Activated naive CD8-positive, alpha-beta T cell (primary cell): ENCODE results near the gene OR8B3.
"Not testable (repeated sequence)": the region's sequence is repeated elsewhere in the genome, so short reads cannot be mapped to it uniquely, and the experiment has no call there.

Experiments
- H3K27ac Mint-ChIP-seq: one replicate; pipeline ENCODE4 v1.8.0; 2021; ENCODE audit warnings: mixed read lengths
- H3K27me3 Mint-ChIP-seq: one replicate; pipeline ENCODE4 v1.8.0; 2021; ENCODE audit warnings: mixed read lengths
- H3K36me3 Mint-ChIP-seq: one replicate; pipeline ENCODE4 v1.8.0; 2021; ENCODE audit warnings: mixed read lengths
- H3K4me1 Mint-ChIP-seq: one replicate; pipeline ENCODE4 v1.8.0; 2021; ENCODE audit warnings: low read depth, mixed read lengths
- H3K4me3 Mint-ChIP-seq: one replicate; pipeline ENCODE4 v1.8.0; 2021; ENCODE audit warnings: mild to moderate bottlenecking, mixed read lengths
- H3K9me3 Mint-ChIP-seq: one replicate; pipeline ENCODE4 v1.8.0; 2021; ENCODE audit warnings: low read depth, mixed read lengths

OR8B3 gene

GRCh38 chr11:124398924-124399323 is at the start of gene OR8B3:
Gene OR8B3 (minus strand): TSS chr11:124399024. CDS start chr11:124397351, 1,673 bp downstream.
- H3K4me3 Mint-ChIP-seq: no peak within 1 kb of the TSS
- peaks cover 2% of the 10 kb centered on the region for H3K27me3 Mint-ChIP-seq
- no peaks in the 10 kb centered on the region for H3K9me3 Mint-ChIP-seq
- no peaks in the 10 kb centered on the region for H3K36me3 Mint-ChIP-seq
- no peak within 1 kb of the TSS for H3K27ac Mint-ChIP-seq
- H3K4me1 Mint-ChIP-seq: no peaks in the 10 kb centered on the region

GRCh38 chr11:124446916-124447315 is 48.1 kb upstream of the OR8B3 start:
- H3K36me3 Mint-ChIP-seq: no peaks in the 10 kb centered on the region
- no peak overlapping the region for H3K4me3 Mint-ChIP-seq
- peaks cover 4% of the 10 kb centered on the region for H3K9me3 Mint-ChIP-seq
- H3K27me3 Mint-ChIP-seq: peaks cover 13% of the 10 kb centered on the region
- H3K4me1 Mint-ChIP-seq: no peaks in the 10 kb centered on the region
- no peak overlapping the region for H3K27ac Mint-ChIP-seq

- H3K27me3 Mint-ChIP-seq: peaks cover 11% of the 10 kb centered on the region
- H3K4me1 Mint-ChIP-seq: no peaks in the 10 kb centered on the region
- H3K36me3 Mint-ChIP-seq: no peaks in the 10 kb centered on the region
- peaks cover 4% of the 10 kb centered on the region for H3K9me3 Mint-ChIP-seq
- H3K4me3 Mint-ChIP-seq: no peak within 1 kb of the TSS
- no peak within 1 kb of the TSS for H3K27ac Mint-ChIP-seq
These were observed 46.9 kb upstream of the OR8B3 start, which contains the start of gene OR8B8 for GRCh38 chr11:124445646-124446150. Gene OR8B8 (minus strand): TSS chr11:124445696. CDS start chr11:124441085, 4,611 bp downstream.

GRCh38 chr11:124442847-124443246 is 44.0 kb upstream of the OR8B3 start:
- Mint-ChIP-seq H3K4me1 (no peaks in the 10 kb centered on the region), H3K27ac (no peak overlapping the region), H3K4me3 (no peak overlapping the region), H3K9me3 (peaks cover 4% of the 10 kb centered on the region), H3K36me3 (no peaks in the 10 kb centered on the region), H3K27me3 (peaks cover 15% of the 10 kb centered on the region)

- H3K36me3 Mint-ChIP-seq: no peaks in the 10 kb centered on the region
- H3K9me3 Mint-ChIP-seq: peaks cover 4% of the 10 kb centered on the region
- H3K4me3 Mint-ChIP-seq: no peak overlapping the region
- no peak overlapping the region for H3K27ac Mint-ChIP-seq
- H3K27me3 Mint-ChIP-seq: peaks cover 15% of the 10 kb centered on the region
- no peaks in the 10 kb centered on the region for H3K4me1 Mint-ChIP-seq
These were observed 43.6 kb upstream of the OR8B3 start for GRCh38 chr11:124442442-124442841.

- Mint-ChIP-seq H3K4me3 (no peak overlapping the region), H3K4me1 (no peaks in the 10 kb centered on the region), H3K9me3 (no peaks in the 10 kb centered on the region), H3K36me3 (no peaks in the 10 kb centered on the region), H3K27ac (no peak overlapping the region), H3K27me3 (peaks cover 11% of the 10 kb centered on the region)
These were observed 42.7 kb upstream of the OR8B3 start for GRCh38 chr11:124441519-124441918.

GRCh38 chr11:124441081-124441480 is 42.3 kb upstream of the OR8B3 start:
- peaks cover 11% of the 10 kb centered on the region for H3K27me3 Mint-ChIP-seq
- H3K4me1 Mint-ChIP-seq: no peaks in the 10 kb centered on the region
- no peak overlapping the region for H3K27ac Mint-ChIP-seq
- no peaks in the 10 kb centered on the region for H3K9me3 Mint-ChIP-seq
- H3K4me3 Mint-ChIP-seq: no peak overlapping the region
- no peaks in the 10 kb centered on the region for H3K36me3 Mint-ChIP-seq

GRCh38 chr11:124440608-124441007 is 41.8 kb upstream of the OR8B3 start:
- Mint-ChIP-seq H3K4me3 (no peak overlapping the region), H3K4me1 (no peaks in the 10 kb centered on the region), H3K36me3 (no peaks in the 10 kb centered on the region), H3K27ac (no peak overlapping the region), H3K9me3 (no peaks in the 10 kb centered on the region), H3K27me3 (peaks cover 11% of the 10 kb centered on the region)

- peaks cover 2% of the 10 kb centered on the region for H3K9me3 Mint-ChIP-seq
- H3K4me1 Mint-ChIP-seq: no peaks in the 10 kb centered on the region
- no peaks in the 10 kb centered on the region for H3K36me3 Mint-ChIP-seq
- peaks cover 3% of the 10 kb centered on the region for H3K27me3 Mint-ChIP-seq
- H3K4me3 Mint-ChIP-seq: no peak overlapping the region
- no peak overlapping the region for H3K27ac Mint-ChIP-seq
These were observed 35.9 kb upstream of the OR8B3 start for GRCh38 chr11:124434699-124435098.

GRCh38 chr11:124429599-124429998 is 30.8 kb upstream of the OR8B3 start:
- H3K4me3 Mint-ChIP-seq: no peak overlapping the region
- no peaks in the 10 kb centered on the region for H3K4me1 Mint-ChIP-seq
- peaks cover 5% of the 10 kb centered on the region for H3K9me3 Mint-ChIP-seq
- H3K27me3 Mint-ChIP-seq: no peaks in the 10 kb centered on the region
- H3K36me3 Mint-ChIP-seq: no peaks in the 10 kb centered on the region
- H3K27ac Mint-ChIP-seq: no peak overlapping the region

GRCh38 chr11:124424384-124424921 is 25.6 kb upstream of the OR8B3 start, which contains the start of gene OR8B4:
Gene OR8B4 (minus strand): TSS chr11:124424871. CDS start chr11:124424871, 0 bp downstream.
- H3K9me3 Mint-ChIP-seq: peaks cover under 1% of the 10 kb centered on the region
- H3K36me3 Mint-ChIP-seq: no peaks in the 10 kb centered on the region
- no peak within 1 kb of the TSS for H3K27ac Mint-ChIP-seq
- H3K27me3 Mint-ChIP-seq: peaks cover 5% of the 10 kb centered on the region
- no peak within 1 kb of the TSS for H3K4me3 Mint-ChIP-seq
- H3K4me1 Mint-ChIP-seq: no peaks in the 10 kb centered on the region

- Mint-ChIP-seq H3K4me3 (no peak overlapping the region), H3K27me3 (peaks cover 5% of the 10 kb centered on the region), H3K9me3 (no peaks in the 10 kb centered on the region), H3K4me1 (no peaks in the 10 kb centered on the region), H3K36me3 (no peaks in the 10 kb centered on the region), H3K27ac (no peak overlapping the region)
These were observed 22.2 kb upstream of the OR8B3 start for GRCh38 chr11:124421043-124421442.

- no peak overlapping the region for H3K27ac Mint-ChIP-seq
- peaks cover 1% of the 10 kb centered on the region for H3K27me3 Mint-ChIP-seq
- no peak overlapping the region for H3K4me3 Mint-ChIP-seq
- no peaks in the 10 kb centered on the region for H3K4me1 Mint-ChIP-seq
- H3K36me3 Mint-ChIP-seq: no peaks in the 10 kb centered on the region
- no peaks in the 10 kb centered on the region for H3K9me3 Mint-ChIP-seq
These were observed 16.6 kb upstream of the OR8B3 start for GRCh38 chr11:124415356-124415923.

GRCh38 chr11:124409906-124410305 is 11.1 kb upstream of the OR8B3 start:
- Mint-ChIP-seq H3K36me3 (no peaks in the 10 kb centered on the region), H3K4me1 (no peaks in the 10 kb centered on the region), H3K9me3 (no peaks in the 10 kb centered on the region), H3K27ac (no peak overlapping the region), H3K4me3 (no peak overlapping the region), H3K27me3 (peaks cover 11% of the 10 kb centered on the region)

- Mint-ChIP-seq H3K9me3 (no peaks in the 10 kb centered on the region), H3K4me1 (no peaks in the 10 kb centered on the region), H3K36me3 (no peaks in the 10 kb centered on the region), H3K4me3 (no peak overlapping the region), H3K27me3 (peaks cover 12% of the 10 kb centered on the region), H3K27ac (no peak overlapping the region)
These were observed 6.8 kb upstream of the OR8B3 start for GRCh38 chr11:124405581-124405980.

GRCh38 chr11:124403186-124403585 is 4.4 kb upstream of the OR8B3 start:
- not testable (repeated sequence) for H3K4me3 Mint-ChIP-seq, H3K9me3 Mint-ChIP-seq, H3K27ac Mint-ChIP-seq, H3K4me1 Mint-ChIP-seq, H3K27me3 Mint-ChIP-seq, H3K36me3 Mint-ChIP-seq
